ENCODE measurements around the gene FRY.

FRY gene

GRCh38 chr13:32210101-32210500, 178.5 kb downstream of the FRY start:
- DNase-seq (ENCODE audit: low read depth in 1 of 2, low spot score in 1 of 2) = no peak

GRCh38 chr13:32211813-32212212, 180.2 kb downstream of the FRY start:
- DNase-seq (ENCODE audit: low read depth in 1 of 2, low spot score in 1 of 2) = no peak

GRCh38 chr13:32212421-32212820, 180.8 kb downstream of the FRY start:
- no peak for DNase-seq (ENCODE audit: low read depth in 1 of 2, low spot score in 1 of 2)

- DNase-seq (ENCODE audit: low read depth in 1 of 2, low spot score in 1 of 2) = no peak
Measured at GRCh38 chr13:32213626-32214025, 182.1 kb downstream of the FRY start.

DNA sequence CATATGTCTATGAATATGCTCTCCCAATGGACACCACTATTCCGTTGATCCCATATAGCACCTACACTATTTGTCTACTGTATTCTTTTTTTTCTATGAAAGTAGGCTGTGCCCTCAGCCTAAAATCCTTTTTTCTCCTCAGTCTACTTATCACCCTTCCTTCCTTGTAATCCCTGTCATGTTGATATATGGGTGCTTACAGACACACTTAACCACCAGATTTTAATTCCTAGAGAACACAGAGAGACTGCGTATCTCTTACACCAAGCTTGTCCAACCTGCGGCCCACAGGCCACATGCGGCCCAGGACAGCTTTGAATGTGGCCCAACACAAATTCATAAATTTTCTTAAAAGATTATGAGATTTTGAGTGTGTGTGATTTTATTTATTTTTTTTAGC, 182.5 kb downstream of the FRY start:
- DNase-seq (ENCODE audit: low read depth in 1 of 2, low spot score in 1 of 2) = no peak

DNA sequence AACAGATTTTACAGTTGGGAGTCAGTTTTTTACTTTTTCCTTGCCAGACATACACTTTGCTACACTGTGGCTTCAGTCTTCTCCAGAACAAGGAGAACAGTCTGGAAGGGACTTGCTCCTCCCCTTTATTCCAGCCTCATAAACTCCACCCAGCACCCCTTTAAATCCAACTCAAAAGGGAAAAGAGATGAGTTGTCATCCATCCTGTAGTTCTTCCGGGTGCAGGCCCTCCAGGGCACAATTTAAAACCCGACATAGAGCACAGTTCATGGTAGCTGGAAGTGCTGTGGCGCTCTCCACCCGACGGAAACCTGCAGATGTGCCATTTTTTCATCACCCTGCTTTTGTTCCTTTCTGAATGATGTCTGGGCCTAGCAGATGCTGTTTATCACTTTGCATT, 184.7 kb downstream of the FRY start:
- no peak for DNase-seq (ENCODE audit: low read depth in 1 of 2, low spot score in 1 of 2)

GRCh38 chr13:32222046-32222676, 190.6 kb downstream of the FRY start:
- DNase-seq (ENCODE audit: low read depth in 1 of 2, low spot score in 1 of 2) = no peak

DNA sequence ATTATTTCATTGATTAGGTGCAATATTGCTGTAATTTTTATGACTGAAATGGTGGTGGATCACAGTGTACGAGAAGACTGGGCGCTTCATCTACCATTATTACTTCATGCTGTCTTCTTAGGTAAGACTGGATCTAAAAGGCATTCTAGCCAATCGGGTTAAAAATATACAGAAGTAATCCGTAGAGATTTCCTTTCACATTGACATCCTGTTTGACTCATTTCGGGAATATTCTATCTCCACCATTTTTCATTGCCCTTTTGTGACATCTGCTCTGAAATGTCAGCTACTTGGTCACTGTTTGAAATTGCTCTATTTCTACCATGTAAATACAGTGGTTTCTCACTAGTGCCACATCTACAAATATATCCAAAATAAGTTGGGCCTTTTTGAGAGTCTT, 193.3 kb downstream of the FRY start:
- no peak for DNase-seq (ENCODE audit: low read depth in 1 of 2, low spot score in 1 of 2)

DNA sequence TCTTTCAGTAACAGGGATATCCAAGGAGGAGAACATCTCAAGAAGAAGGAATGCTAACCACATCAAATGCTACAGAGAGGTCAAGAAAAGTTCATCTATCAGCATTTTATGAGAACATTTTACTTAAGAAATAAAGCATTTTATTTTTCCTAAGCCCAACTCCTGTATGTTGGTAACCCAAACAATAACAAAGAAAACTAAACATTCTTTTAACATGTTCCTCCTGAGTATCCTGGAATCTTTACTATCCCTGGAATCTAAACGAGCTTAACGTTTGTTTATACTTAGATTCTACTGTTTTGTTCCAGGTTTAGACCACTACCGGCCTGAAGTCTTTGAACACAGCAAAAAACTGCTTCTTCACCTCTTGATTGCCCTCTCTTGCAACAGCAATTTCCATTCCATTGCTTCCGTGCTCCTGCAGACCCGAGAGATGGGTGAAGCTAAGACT, 193.9 kb downstream of the FRY start:
- no peak for DNase-seq (ENCODE audit: low read depth in 1 of 2, low spot score in 1 of 2)

- DNase-seq (ENCODE audit: low read depth in 1 of 2, low spot score in 1 of 2) = no peak
Measured at GRCh38 chr13:32228330-32229041, 196.9 kb downstream of the FRY start.

GRCh38 chr13:32229443-32229842, 197.9 kb downstream of the FRY start:
- DNase-seq (ENCODE audit: low read depth in 1 of 2, low spot score in 1 of 2) = no peak

DNA sequence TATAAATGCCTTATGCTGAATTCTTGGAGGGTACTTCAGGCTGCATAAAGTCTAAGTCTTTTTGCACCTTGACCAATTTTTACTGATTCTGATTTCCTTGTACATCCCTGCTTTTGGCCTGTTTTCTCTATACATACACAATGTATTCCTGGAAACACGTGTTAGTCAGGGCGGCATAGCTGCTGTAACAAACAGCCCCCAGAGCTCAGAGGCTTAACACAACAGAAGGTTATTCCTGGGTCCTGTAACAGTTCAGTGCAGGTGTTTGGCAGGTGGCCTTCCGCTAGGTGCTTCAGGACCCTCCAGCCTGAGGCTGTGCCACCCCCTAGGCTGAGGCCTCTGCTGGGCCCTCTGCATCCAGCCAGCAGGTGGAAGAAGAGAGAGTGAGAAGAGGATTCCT, 200.7 kb downstream of the FRY start:
- DNase-seq (ENCODE audit: low read depth in 1 of 2, low spot score in 1 of 2) = no peak

DNA sequence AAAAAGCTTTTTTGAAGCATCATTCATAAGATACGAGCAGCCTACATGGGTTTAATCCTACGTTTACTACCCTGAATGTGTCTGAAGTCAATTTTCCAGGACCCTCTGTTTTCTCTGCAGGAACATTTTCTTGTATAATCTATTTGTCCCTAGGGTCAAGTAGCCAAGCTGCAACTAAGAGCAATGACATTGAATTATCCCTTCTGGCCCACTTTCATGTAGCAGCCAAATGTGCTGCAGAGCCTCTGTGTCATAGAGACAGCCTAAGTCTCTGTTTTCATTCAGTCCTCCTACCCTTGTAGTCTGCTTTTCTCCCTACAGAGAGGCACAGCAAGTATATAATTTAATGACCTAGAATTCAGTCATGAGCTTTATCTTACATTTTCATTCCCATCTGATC, 201.5 kb downstream of the FRY start:
- no peak for DNase-seq (ENCODE audit: low read depth in 1 of 2, low spot score in 1 of 2)

DNA sequence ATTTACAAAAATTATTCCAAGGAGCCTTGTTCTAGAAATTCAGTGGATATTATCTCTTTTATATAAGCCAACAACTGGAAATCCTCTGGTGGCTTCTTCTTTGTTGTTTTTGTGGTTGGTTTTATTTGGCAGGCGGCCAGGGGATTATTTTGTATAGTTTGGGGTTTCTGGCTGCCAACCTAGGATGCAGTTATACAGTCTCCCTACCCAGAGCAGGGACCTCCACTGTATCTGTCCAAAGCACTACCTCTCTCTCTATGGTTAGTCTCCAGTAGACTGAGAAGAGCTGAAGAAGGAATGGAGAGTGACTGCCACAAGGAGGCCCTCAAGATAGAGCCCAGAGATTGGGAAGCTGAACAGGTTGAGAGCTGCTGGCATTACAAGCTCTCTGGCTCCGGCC, 203.3 kb downstream of the FRY start:
- no peak for DNase-seq (ENCODE audit: low read depth in 1 of 2, low spot score in 1 of 2)

DNA sequence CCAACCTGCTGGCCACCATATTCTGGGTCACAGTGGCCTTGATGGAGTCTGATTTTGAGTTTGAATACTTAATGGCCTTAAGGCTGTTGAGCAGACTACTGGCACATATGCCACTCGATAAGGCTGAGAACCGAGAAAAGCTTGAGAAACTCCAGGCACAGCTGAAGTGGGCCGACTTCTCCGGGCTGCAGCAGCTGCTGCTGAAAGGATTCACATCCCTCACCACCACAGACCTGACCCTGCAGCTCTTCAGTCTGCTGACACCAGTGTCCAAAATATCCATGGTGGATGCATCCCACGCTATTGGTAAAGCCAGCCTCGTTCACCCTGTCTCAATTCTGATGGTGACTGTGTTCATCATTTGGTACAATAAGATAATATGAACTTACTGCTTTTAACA, 206.1 kb downstream of the FRY start:
- no peak for DNase-seq (ENCODE audit: low read depth in 1 of 2, low spot score in 1 of 2)

DNA sequence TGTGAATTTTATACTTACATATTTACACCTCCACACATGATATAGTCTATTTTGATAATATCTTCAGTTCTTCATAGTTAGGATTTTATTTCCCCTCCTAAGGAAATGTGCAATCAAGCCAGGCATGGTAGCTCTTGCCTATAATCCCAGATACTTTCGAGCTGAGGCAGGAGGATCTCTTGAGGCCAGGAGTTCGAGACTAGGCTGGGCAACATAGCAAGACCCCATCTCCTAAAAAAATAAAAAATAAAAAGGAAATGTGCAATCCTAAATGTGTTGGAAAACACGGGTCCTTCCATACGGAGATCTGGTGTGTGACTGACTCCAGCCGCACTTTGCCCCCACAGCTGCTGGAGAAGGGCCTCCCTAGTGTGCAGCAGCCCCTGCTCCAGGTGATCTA, 212.1 kb downstream of the FRY start:
- DNase-seq (ENCODE audit: low read depth in 1 of 2, low spot score in 1 of 2) = no peak

DNA sequence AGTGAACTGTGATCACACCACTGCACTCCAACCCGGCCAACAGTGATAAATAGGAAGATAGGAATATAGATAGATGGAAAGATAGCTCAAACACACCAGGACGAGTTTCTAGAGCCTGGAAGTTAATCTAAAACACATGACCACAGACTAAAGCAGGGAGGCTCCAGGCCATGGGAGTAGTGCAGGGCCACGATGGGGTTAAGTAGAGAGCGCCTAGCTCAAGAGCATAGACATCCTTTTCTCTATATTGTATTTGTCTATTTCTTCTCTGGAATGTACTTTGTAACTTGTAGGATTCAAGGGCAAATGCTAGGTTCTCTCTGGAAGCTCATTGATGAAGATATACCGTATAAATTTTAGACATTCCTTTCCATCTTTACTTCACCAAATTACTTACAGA, 214.0 kb downstream of the FRY start:
- DNase-seq (ENCODE audit: low read depth in 1 of 2, low spot score in 1 of 2) = no peak

DNA sequence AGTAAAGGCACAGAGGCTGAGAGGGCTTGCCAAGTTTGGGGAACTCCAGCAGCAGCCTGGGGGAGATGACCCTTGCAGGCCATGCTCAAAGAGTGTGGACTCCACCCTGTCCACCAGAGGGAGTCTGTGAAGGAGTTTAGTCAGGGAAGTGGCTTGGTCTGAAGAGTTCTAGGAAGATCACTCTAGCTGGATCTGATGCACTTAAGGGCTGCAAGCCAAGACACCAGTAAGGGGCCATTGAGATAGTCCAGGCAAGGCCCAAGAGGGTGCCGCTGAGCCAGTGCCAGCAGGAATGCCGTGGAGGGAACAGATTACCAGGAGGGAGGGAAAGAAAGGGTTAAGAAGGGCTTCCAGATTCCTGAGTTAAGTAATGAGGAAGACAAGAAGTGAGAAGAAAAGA, 214.9 kb downstream of the FRY start:
- DNase-seq (ENCODE audit: low read depth in 1 of 2, low spot score in 1 of 2) = peak in 1 of 2 donors; percentile 32

DNA sequence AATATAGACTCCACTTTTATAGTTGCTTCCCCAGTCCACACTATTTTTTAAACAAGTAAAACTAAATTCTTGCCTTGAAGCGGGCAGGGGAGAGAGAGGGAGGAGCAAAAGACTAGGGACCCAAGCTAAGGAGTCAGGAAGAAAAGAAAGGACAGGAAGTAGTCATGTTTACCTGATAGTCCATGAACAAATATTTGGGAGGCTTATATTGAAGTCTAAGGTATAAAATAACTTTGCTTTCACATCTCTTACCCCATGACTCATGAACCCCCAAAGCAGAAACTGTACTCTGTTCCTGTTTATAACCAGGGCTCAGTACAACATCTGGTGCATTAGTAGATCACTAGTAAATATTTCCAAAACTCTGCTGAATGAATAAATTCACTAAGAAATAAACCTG, 216.3 kb downstream of the FRY start:
- DNase-seq (ENCODE audit: low read depth in 1 of 2, low spot score in 1 of 2) = no peak

- no peak for DNase-seq (ENCODE audit: low read depth in 1 of 2, low spot score in 1 of 2)
Measured at GRCh38 chr13:32248801-32249200, 217.2 kb downstream of the FRY start.

GRCh38 chr13:32252812-32253438, 221.4 kb downstream of the FRY start:
- DNase-seq (ENCODE audit: low read depth in 1 of 2, low spot score in 1 of 2) = no peak

DNA sequence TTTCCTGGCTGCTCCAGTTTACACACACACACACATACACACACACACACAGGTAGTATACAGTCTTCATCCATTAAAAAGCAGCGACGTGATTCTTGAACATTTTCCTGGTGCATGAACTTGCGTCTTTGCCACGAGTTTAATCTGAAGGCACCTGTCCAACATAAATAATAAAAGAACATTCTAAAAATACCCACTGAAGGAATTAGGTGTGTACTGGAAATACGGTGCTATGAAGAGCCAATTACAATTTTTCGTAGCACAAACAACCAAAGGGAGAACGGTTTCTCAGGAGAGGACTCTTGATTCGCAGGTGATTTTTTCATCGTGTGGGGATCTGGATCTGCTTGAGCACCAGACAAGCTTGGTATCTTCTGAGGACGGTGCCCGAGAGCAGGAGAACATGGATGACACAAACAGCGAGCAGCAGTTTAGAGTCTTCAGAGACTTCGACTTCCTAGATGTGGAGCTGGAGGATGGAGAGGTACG, 222.4 kb downstream of the FRY start:
- DNase-seq (ENCODE audit: low read depth in 1 of 2, low spot score in 1 of 2) = no peak
